LNCAP (cell line): ENCODE results near the gene GATA5.

Source experiments
- CTCF ChIP-seq: fragments of 450-650 bp; IDR thresholded peaks from 2 replicates; pipeline ENCODE4 v1.5.1; 2017; ENCODE audit warnings: mild to moderate bottlenecking

The GATA5 gene

GRCh38 chr20:62475772-62476055, at the start of gene GATA5:
Gene GATA5, minus strand, starts transcription at chr20:62475995. Its CDS starts 474 bp downstream, at chr20:62475521.
- TF ChIP-seq CTCF: no peak

GRCh38 chr20:62525014-62525413, 49.2 kb upstream of the GATA5 start:
- no peak for TF ChIP-seq CTCF

- TF ChIP-seq CTCF: no peak
Measured at GRCh38 chr20:62524505-62524911, 48.7 kb upstream of the GATA5 start.

GRCh38 chr20:62523473-62524203, 47.8 kb upstream of the GATA5 start:
- no peak for TF ChIP-seq CTCF

GRCh38 chr20:62522748-62523396, 47.1 kb upstream of the GATA5 start:
- TF ChIP-seq CTCF: no peak

- no peak for TF ChIP-seq CTCF
Measured at GRCh38 chr20:62519826-62520225, 44.0 kb upstream of the GATA5 start.

- TF ChIP-seq CTCF: no peak
Measured at GRCh38 chr20:62518911-62519310, 43.1 kb upstream of the GATA5 start.
